HG03558 (cell line): ENCODE measurements around the gene NAB1.
"Not testable (repeated sequence)": the region's sequence is repeated elsewhere in the genome, so short reads cannot be mapped to it uniquely, and the experiment has no call there.

ENCODE experiments used
- ATAC-seq: cut with Tn5 transposase; IDR thresholded peaks from one replicate; pipeline ENCODE4 v1.9.1; 2021; ENCODE audit warnings: moderate number of reproducible peaks; ENCODE audit not compliant: unreplicated experiment; ENCODE audit errors: extremely low read depth

The NAB1 gene

GRCh38 chr2:190705280-190705679 lies 56.4 kb downstream of the NAB1 start:
- no peak for ATAC-seq

- no peak for ATAC-seq
Measured at GRCh38 chr2:190707726-190708125, 58.8 kb downstream of the NAB1 start.

- not testable (repeated sequence) for ATAC-seq
Measured at GRCh38 chr2:190708650-190709049, 59.8 kb downstream of the NAB1 start.

DNA sequence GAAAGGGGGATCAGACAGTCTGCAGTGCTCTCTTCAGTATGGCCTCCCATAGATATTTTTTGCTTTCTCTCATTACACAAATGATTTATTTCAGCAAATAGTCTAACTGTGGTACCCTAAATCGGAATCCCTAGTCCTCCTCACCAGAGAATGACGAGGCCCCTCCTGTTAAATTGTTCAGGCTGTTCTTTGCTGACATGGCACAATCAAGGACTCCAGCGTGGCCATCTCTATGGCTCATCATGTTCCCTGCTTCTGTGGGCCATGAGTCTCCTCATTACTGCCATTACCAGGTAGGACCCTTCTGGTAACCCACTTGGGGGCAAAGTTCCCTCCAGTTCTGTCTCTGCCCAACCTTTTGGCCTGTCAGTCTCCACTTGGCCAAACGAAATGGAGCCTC lies 62.2 kb downstream of the NAB1 start:
- no peak for ATAC-seq

- no peak for ATAC-seq
Measured at GRCh38 chr2:190713471-190713870, 64.6 kb downstream of the NAB1 start.

DNA sequence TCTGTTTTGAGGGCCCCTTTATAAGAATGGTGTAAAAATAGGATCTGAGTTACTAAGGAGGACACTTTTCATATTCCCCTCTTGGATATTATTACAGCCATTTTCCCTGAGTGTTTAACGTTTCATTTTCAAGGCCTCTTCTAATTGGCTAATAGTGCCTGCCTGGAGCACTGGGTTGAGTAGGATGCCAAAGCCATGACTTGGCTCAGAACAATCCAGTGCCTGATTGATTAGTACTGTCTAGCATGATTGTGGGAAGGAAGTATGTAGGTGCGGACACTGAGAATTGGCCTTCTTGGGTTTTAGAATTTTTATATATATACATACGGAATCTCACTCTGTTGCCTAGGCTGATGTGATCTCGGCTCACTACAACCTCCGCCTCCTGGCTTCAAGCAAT lies 66.1 kb downstream of the NAB1 start:
- no peak for ATAC-seq

GRCh38 chr2:190716176-190716807 lies 67.4 kb downstream of the NAB1 start:
- no peak for ATAC-seq

- ATAC-seq: no peak
Measured at GRCh38 chr2:190717306-190717705, 68.4 kb downstream of the NAB1 start.

DNA sequence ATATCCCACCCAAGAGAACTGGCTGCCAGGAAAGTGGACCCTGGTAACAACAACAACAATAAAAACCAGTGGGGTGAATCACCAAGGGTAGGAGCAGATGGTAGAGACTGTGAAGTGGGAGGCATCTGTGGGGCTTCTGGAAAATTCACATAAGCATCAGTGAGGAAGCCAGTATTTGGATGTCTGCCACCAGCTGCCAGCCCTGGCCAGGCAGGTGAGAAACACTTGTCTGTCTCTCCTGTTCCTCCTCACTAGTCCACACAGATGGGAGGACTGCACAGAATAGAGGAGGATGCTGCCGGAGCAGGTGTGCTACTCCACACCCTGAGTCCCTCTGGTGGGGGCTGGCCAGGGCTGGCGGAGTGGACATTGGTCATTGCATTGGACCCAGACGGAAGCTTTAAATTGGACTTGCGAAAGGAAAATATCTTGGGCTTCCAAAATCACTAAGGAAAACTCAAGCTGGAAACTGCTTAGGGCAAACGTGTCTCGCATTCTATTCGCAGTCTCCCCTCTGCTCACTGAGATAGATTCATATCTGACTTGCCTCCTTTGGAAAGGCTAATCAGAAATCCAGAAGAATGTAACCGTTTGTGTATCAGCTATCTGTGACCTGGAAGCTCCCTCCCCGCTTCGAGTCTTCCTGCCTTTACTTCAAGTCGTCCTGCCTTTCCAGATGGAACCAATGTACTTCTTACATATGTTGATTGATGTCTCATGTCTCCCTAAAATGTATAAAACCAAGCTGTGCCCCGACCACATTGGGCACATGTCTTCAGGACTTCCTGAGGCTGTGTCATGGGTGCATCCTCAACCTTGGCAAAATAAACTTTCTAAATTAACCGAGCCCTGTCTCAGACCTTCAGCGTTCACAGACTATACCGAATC lies 69.1 kb downstream of the NAB1 start:
- no peak for ATAC-seq

DNA sequence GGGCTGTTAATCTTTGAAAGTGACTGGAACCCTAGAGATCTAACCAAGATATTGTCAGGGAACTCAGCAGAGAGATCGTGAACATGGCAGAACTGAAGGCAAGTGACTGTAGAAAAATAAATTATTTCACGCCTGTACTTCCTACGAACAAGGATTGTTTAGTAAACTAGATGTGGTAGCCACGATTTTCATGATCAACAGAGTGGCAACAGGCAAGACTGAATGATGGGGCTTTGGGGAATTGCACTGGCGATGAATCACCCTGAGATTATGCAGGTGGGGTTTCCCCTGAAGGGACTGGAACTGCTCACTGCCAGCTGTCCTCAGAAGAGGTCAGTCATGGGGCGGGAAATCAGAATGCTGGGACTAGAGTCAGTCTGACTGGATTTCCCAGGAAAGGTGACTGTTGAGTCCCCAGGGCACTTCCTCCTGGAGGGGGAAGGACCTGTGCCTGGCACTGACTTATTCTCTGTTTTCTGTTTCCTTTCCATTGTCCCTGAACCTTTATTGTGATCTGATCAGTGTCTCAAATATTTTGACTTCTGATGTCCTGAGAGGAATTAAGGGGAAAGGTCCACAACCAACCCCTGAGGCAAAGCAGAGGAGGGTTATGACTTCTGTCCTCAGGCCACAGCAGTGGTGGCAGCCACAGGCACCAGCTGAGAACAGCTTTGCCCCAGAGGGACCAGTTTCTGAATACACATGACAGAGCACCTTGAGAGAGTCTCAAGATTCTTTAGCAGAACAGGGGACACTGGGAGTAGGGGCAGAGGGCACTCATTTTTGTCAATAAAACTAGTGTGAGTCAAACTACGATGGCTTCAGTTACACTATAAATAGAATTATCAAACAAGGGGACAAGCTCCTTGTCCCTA lies 70.0 kb downstream of the NAB1 start:
- ATAC-seq: peak; percentile 39

DNA sequence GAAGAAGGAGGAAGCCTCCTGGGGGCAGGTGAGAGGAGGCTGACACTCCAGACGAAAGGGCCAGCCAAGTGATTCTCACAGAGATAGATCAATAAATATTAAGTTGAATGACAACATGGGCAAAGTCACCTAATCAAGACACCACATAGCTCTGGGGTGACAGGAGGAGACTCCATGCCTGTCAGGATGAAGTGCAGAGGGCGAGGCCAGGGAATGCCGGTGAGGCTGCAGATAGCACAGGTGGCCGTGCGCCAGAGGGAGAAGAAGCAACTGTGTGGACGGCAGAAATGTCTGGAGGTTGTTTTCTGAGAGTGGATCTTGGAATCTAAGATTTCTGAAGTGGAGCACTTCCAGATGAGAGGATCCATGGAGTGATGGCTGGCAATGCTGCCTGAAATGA lies 71.4 kb downstream of the NAB1 start:
- ATAC-seq: no peak

DNA sequence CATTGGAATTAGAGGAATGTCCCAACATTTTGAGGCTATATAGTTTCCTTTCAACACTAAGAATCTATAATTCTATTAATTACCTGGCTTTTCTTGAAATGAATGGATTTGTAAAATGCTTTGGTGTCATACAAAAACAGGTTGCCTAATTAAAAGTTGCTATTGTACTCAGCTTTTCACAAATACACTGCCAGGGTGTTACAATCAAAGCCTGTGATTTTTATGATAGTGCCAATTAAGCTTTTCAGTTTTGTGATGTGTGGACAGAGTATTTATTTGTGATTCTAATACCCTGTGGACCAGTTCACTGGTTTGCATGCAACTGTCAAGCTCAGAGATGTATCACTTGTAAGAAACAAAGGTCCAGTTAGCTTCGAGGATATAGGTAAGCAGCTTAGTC lies 71.8 kb downstream of the NAB1 start:
- no peak for ATAC-seq

DNA sequence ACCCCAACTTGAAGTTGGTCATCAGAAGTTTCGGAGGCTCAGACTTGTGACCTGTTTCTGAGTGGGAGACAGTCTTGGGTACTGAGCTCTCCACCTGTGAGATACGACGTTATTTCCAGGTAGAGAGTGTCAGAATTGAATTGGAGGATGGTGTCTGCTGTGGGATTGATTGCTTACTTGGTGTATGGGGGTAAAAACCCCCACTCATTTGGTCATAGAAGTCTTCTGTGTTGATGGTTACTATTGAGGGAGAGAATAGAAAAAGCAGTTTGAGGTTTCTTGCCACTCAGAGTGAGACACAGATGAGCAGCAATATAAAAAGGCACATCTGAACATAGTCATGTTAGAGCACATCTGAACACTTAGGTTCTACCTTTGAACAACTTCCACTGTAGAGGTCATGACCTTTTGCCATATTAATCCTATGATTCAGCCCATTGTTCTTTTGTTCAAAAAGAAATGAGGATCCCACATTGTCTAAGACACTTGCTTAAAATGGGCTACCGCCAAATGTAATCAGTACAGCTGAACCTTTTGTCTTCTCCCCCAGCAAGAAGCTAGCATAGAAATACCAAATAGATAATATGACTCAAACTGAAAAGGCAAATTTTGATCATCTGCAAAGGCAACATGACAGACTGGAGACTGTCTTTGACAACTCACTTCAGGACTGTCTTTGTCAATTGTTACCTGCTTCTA lies 73.3 kb downstream of the NAB1 start:
- peak; percentile 52 for ATAC-seq

DNA sequence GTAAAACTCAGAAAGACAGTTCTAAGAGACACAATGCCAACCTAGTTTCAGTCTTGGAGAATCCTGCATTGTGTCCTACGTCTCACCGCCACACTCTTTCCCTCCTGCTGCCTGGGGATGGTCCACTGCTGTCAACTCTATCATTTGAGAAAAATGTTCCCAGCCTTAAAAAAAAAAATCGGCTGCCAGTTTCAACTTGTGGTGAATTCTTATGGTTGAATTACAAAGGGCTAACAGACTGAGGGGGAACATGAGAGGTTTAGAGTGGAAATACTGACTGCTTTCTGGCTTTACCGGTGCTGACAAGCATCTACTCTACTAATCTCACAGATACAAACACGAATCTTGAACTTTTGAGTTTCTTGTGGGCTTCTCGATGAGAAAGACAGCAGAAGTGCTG lies 74.0 kb downstream of the NAB1 start:
- ATAC-seq: no peak

- no peak for ATAC-seq
Measured at GRCh38 chr2:190723397-190724090, 74.7 kb downstream of the NAB1 start.

DNA sequence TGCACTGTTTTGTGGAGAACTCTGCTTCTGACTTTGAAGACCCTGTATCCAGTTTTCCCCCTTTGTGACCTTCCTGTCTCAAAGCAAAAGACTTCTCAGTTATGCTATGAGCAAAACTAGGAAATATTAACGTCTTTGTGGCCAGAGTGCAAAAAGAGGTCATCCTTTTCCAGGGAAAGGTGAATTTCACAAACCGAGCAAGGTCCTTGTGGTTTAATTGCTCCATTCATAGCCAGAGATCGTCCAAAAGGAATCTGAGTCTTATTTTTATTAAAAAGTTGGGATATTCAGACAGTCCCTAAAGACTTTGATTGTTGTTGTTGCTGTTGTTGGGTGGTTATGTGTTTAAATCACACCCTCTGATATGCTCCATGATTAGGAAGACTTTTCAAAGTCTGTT lies 77.4 kb downstream of the NAB1 start:
- ATAC-seq: no peak

DNA sequence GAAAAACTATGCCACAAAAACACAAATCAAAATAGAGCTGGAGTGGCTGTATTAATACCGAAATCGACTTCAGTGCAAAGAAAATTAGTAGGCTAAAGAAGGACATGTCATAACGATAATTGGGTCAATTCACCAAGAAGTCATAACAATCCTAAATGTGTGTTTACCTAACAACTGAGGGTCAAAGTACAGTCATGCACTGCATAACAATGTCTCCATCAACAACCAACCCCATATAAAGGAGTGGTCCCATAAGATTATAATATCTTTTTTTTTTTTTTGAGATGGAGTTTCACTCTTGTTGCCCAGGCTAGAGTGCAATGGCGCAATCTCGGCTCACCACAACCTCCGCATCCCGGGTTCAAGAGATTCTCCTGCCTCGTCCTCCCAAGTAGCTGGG lies 87.5 kb downstream of the NAB1 start:
- no peak for ATAC-seq

- ATAC-seq: no peak
Measured at GRCh38 chr2:190740449-190740848, 91.6 kb downstream of the NAB1 start.
